Measurements from ENCODE around the gene SLC30A1.

SLC30A1 gene

GRCh38 chr1:211610779-211611556 lies 32.0 kb upstream of the SLC30A1 start:
- peak overlapping the region; percentile 38 for H2AFZ ChIP-seq (ENCODE audit: low read length)
- H2BK15ac ChIP-seq (ENCODE audit: low read length) = no peak overlapping the region
- no peak for DNase-seq (ENCODE audit: low spot score)
- no peaks in the 10 kb centered on the region for H3K79me1 ChIP-seq (ENCODE audit: low read depth, low read length)
- no peak overlapping the region for H2BK12ac ChIP-seq (ENCODE audit: low read length)
- no peak overlapping the region for H2AK5ac ChIP-seq (ENCODE audit: low read depth, low read length)
- H3K4me1 ChIP-seq (ENCODE audit: control insufficient read depth in 2 of 2, insufficient read depth in 1 of 2, low read depth in 1 of 2, low read length in 2 of 2) = peaks cover 2% of the 10 kb centered on the region in 2 donors
- H4K91ac ChIP-seq (ENCODE audit: low read depth, low read length, poor library complexity) = no peak overlapping the region
- no peak overlapping the region for H3K4ac ChIP-seq (ENCODE audit: low read length)
- H3K18ac ChIP-seq (ENCODE audit: low read length) = no peak overlapping the region
- H3K23ac ChIP-seq (ENCODE audit: low read depth, low read length, poor library complexity) = no peak overlapping the region
- H3K27ac ChIP-seq (replicated peaks; ENCODE audit: low read length) = no peak overlapping the region
- H2BK120ac ChIP-seq (ENCODE audit: low read depth, low read length) = no peak overlapping the region
- no peaks in the 10 kb centered on the region for H3K36me3 ChIP-seq (replicated peaks in 1 of 2; ENCODE audit: control insufficient read depth in 2 of 2, insufficient read depth in 2 of 2, low read length in 2 of 2)
- peaks cover 0 to 6% (median 0%) of the 10 kb centered on the region in 3 experiments for H3K27me3 ChIP-seq (ENCODE audit: control insufficient read depth in 3 of 3, insufficient read depth in 3 of 3, low read depth in 1 of 3, low read length in 3 of 3)
- no peak overlapping the region for H3K4me2 ChIP-seq (ENCODE audit: insufficient read depth, low read length, poor library complexity, severe bottlenecking)
- H3K9ac ChIP-seq (ENCODE audit: low read depth, low read length, poor library complexity) = no peak overlapping the region
- WGBS, 2 donors (ENCODE audit: extremely low coverage in 2 of 2, insufficient read length in 2 of 2, insufficient replicate concordance in 1 of 2) = no CpG with 5 or more reads among the region's 9 CpGs
- H3K14ac ChIP-seq (ENCODE audit: low read length) = no peak overlapping the region
- no peak overlapping the region for H2BK5ac ChIP-seq (ENCODE audit: low read length)
- no peaks in the 10 kb centered on the region for H3K9me3 ChIP-seq (replicated peaks in 1 of 2; ENCODE audit: control insufficient read depth in 2 of 2, insufficient read depth in 1 of 2, low read depth in 1 of 2, low read length in 2 of 2)
- H4K8ac ChIP-seq (ENCODE audit: low read depth, low read length) = no peak overlapping the region
- H3K4me3 ChIP-seq (ENCODE audit: low read length in 2 of 2) = no peak overlapping the region

DNA sequence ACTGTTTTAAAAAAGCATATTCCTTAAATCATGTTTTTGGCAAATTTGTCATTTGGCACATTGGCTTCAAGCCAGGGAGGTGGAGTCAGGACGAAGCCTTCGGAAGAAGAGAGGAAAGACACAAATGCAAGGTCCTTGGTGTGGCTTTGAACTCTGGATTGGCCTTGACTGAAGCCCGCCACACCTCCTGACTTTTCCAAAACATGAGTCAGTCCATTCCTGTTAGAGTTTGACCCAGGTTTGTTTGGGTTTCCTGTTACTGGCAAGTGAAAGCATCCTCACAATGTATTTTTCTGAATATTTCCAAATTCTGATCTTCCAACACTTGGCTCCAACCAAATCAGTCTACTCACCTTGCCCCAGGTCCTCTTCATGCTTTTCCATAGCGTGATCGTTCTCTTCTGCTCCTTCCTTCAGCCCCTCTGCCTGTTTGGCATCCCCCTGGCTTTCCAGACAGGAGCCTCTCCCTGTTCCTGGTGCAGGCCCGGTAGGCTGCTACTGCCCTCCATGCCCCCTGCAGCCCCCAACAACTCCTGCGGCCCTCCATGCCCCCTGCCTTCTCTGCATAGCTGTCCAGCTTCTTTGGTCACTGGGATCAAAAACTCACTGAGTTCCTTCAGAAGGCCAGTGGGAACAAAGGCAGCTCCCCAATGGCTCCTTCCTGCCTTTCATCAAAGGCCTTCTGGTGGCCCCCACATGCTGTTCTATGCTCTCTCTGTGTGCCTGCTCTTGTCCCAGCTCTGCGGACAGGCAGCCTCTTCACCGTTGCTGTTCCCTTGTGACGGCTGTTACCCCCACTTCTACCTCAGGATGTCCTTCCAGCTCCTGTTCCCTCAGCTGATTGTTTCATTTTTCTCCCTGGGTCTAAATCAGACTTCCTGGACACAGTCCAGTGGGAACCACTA lies 30.4 kb upstream of the SLC30A1 start:
- no peak overlapping the region for H4K91ac ChIP-seq (ENCODE audit: low read depth, low read length, poor library complexity)
- H2AK5ac ChIP-seq (ENCODE audit: low read depth, low read length) = peak overlapping the region; percentile 47
- H3K9me3 ChIP-seq (replicated peaks in 1 of 2; ENCODE audit: control insufficient read depth in 2 of 2, insufficient read depth in 1 of 2, low read depth in 1 of 2, low read length in 2 of 2) = no peaks in the 10 kb centered on the region
- H2BK15ac ChIP-seq (ENCODE audit: low read length) = peak overlapping the region; percentile 41
- H2BK120ac ChIP-seq (ENCODE audit: low read depth, low read length) = no peak overlapping the region
- H3K4me1 ChIP-seq (ENCODE audit: control insufficient read depth in 2 of 2, insufficient read depth in 1 of 2, low read depth in 1 of 2, low read length in 2 of 2) = peaks cover 2% of the 10 kb centered on the region in 2 donors
- peak overlapping the region; percentile 21 for H2AFZ ChIP-seq (ENCODE audit: low read length)
- no peak overlapping the region for H3K4ac ChIP-seq (ENCODE audit: low read length)
- H2BK12ac ChIP-seq (ENCODE audit: low read length) = no peak overlapping the region
- no peak overlapping the region for H3K23ac ChIP-seq (ENCODE audit: low read depth, low read length, poor library complexity)
- no CpG with 5 or more reads among the region's 10 CpGs for WGBS, 2 donors (ENCODE audit: extremely low coverage in 2 of 2, insufficient read length in 2 of 2, insufficient replicate concordance in 1 of 2)
- no peak for DNase-seq (ENCODE audit: low spot score)
- H2BK5ac ChIP-seq (ENCODE audit: low read length) = no peak overlapping the region
- no peak overlapping the region for H3K4me3 ChIP-seq (ENCODE audit: low read length in 2 of 2)
- no peak overlapping the region for H3K4me2 ChIP-seq (ENCODE audit: insufficient read depth, low read length, poor library complexity, severe bottlenecking)
- no peak overlapping the region for H3K14ac ChIP-seq (ENCODE audit: low read length)
- H3K18ac ChIP-seq (ENCODE audit: low read length) = peak overlapping the region; percentile 42
- H3K9ac ChIP-seq (ENCODE audit: low read depth, low read length, poor library complexity) = no peak overlapping the region
- no peaks in the 10 kb centered on the region for H3K79me1 ChIP-seq (ENCODE audit: low read depth, low read length)
- H3K27ac ChIP-seq (replicated peaks; ENCODE audit: low read length) = no peak overlapping the region
- H3K36me3 ChIP-seq (replicated peaks in 1 of 2; ENCODE audit: control insufficient read depth in 2 of 2, insufficient read depth in 2 of 2, low read length in 2 of 2) = no peaks in the 10 kb centered on the region
- H4K8ac ChIP-seq (ENCODE audit: low read depth, low read length) = no peak overlapping the region
- peaks cover 0 to 20% (median 0%) of the 10 kb centered on the region in 3 experiments for H3K27me3 ChIP-seq (ENCODE audit: control insufficient read depth in 3 of 3, insufficient read depth in 3 of 3, low read depth in 1 of 3, low read length in 3 of 3)

- DNase-seq (ENCODE audit: low spot score) = no peak
- Histone ChIP-seq H3K27ac (replicated peaks; ENCODE audit: low read length) (no peak overlapping the region), H2BK5ac (ENCODE audit: low read length) (no peak overlapping the region), H4K8ac (ENCODE audit: low read depth, low read length) (no peak overlapping the region), H2BK15ac (ENCODE audit: low read length) (no peak overlapping the region), H2BK12ac (ENCODE audit: low read length) (no peak overlapping the region), H4K91ac (ENCODE audit: low read depth, low read length, poor library complexity) (no peak overlapping the region), H3K4ac (ENCODE audit: low read length) (no peak overlapping the region), H3K9me3 (replicated peaks in 1 of 2; ENCODE audit: control insufficient read depth in 2 of 2, insufficient read depth in 1 of 2, low read depth in 1 of 2, low read length in 2 of 2) (no peaks in the 10 kb centered on the region), H3K36me3 (replicated peaks in 1 of 2; ENCODE audit: control insufficient read depth in 2 of 2, insufficient read depth in 2 of 2, low read length in 2 of 2) (no peaks in the 10 kb centered on the region), H3K27me3 (ENCODE audit: control insufficient read depth in 3 of 3, insufficient read depth in 3 of 3, low read depth in 1 of 3, low read length in 3 of 3) (peaks cover 0 to 26% (median 0%) of the 10 kb centered on the region in 3 experiments), H2AFZ (ENCODE audit: low read length) (no peak overlapping the region), H3K23ac (ENCODE audit: low read depth, low read length, poor library complexity) (no peak overlapping the region), H2BK120ac (ENCODE audit: low read depth, low read length) (no peak overlapping the region), H3K4me3 (ENCODE audit: low read length in 2 of 2) (no peak overlapping the region), H3K14ac (ENCODE audit: low read length) (peak overlapping the region; percentile 43), H2AK5ac (ENCODE audit: low read depth, low read length) (no peak overlapping the region), H3K4me1 (ENCODE audit: control insufficient read depth in 2 of 2, insufficient read depth in 1 of 2, low read depth in 1 of 2, low read length in 2 of 2) (peaks cover 0 to 2% of the 10 kb centered on the region in 2 donors), H3K18ac (ENCODE audit: low read length) (peak overlapping the region; percentile 32), H3K4me2 (ENCODE audit: insufficient read depth, low read length, poor library complexity, severe bottlenecking) (no peak overlapping the region), H3K9ac (ENCODE audit: low read depth, low read length, poor library complexity) (no peak overlapping the region), H3K79me1 (ENCODE audit: low read depth, low read length) (no peaks in the 10 kb centered on the region)
- WGBS, 2 donors (ENCODE audit: extremely low coverage in 2 of 2, insufficient read length in 2 of 2, insufficient replicate concordance in 1 of 2) = no CpG with 5 or more reads among the region's 6 CpGs
Measured at GRCh38 chr1:211607754-211608473, 29.0 kb upstream of the SLC30A1 start.

Data from neuronal stem cell (in vitro differentiated cells).